Activated naive CD4-positive, alpha-beta T cell treated with anti-CD3 and anti-CD28 coated beads, Interleukin-2, amount 50 U/mL, for 24 hours (primary cell): ENCODE results near the gene PRMT9.

ENCODE experiments used
- H3K27ac Mint-ChIP-seq: one replicate; pipeline ENCODE4 v1.8.0; 2021; ENCODE audit warnings: mild to moderate bottlenecking, mixed read lengths
- H3K27me3 Mint-ChIP-seq: one replicate; pipeline ENCODE4 v1.8.0; 2021; ENCODE audit warnings: mixed read lengths
- H3K36me3 Mint-ChIP-seq: one replicate; pipeline ENCODE4 v1.8.0; 2021; ENCODE audit warnings: mixed read lengths
- H3K4me1 Mint-ChIP-seq: one replicate; pipeline ENCODE4 v1.8.0; 2021; ENCODE audit warnings: mixed read lengths
- H3K4me3 Mint-ChIP-seq: one replicate; pipeline ENCODE4 v1.8.0; 2021; ENCODE audit warnings: mild to moderate bottlenecking, mixed read lengths
- H3K9me3 Mint-ChIP-seq: one replicate; pipeline ENCODE4 v1.8.0; 2021; ENCODE audit warnings: mixed read lengths

PRMT9 gene

GRCh38 chr4:147683717-147684700 is at the start of gene PRMT9:
TSS of gene PRMT9 (minus strand) at chr4:147684163. CDS start at chr4:147683987, 176 bp downstream.
- peaks cover 5% of the 10 kb centered on the region for H3K36me3 Mint-ChIP-seq
- H3K9me3 Mint-ChIP-seq = no peaks in the 10 kb centered on the region
- H3K27ac Mint-ChIP-seq = peak within 1 kb of the TSS; percentile 96
- H3K4me3 Mint-ChIP-seq = peak within 1 kb of the TSS; percentile 91
- H3K4me1 Mint-ChIP-seq = peaks cover 39% of the 10 kb centered on the region
- peaks cover 2% of the 10 kb centered on the region for H3K27me3 Mint-ChIP-seq

- H3K27me3 Mint-ChIP-seq = peaks cover 7% of the 10 kb centered on the region
- H3K9me3 Mint-ChIP-seq = no peaks in the 10 kb centered on the region
- peak overlapping the region; percentile 90 for H3K4me3 Mint-ChIP-seq
- H3K4me1 Mint-ChIP-seq = peaks cover 23% of the 10 kb centered on the region
- no peaks in the 10 kb centered on the region for H3K36me3 Mint-ChIP-seq
- peak overlapping the region; percentile 84 for H3K27ac Mint-ChIP-seq
These were observed 48.7 kb upstream of the PRMT9 start for GRCh38 chr4:147732518-147733235.

- H3K9me3 Mint-ChIP-seq = no peaks in the 10 kb centered on the region
- H3K27me3 Mint-ChIP-seq = peaks cover 7% of the 10 kb centered on the region
These were observed 47.9 kb upstream of the PRMT9 start, which contains the start of gene ARHGAP10 for GRCh38 chr4:147731580-147732517. TSS of gene ARHGAP10 (plus strand) at chr4:147732088. CDS start at chr4:147732302, 214 bp downstream.

GRCh38 chr4:147730333-147730732 is 46.4 kb upstream of the PRMT9 start:
- Mint-ChIP-seq H3K4me3 (peak overlapping the region; percentile 11), H3K9me3 (no peaks in the 10 kb centered on the region), H3K27me3 (peaks cover 7% of the 10 kb centered on the region), H3K4me1 (peaks cover 23% of the 10 kb centered on the region), H3K27ac (no peak overlapping the region), H3K36me3 (no peaks in the 10 kb centered on the region)

More at GRCh38 chr4:147731580-147732517, 47.9 kb upstream of the PRMT9 start, which contains the start of gene ARHGAP10:
- Mint-ChIP-seq H3K4me1 (peaks cover 23% of the 10 kb centered on the region), H3K4me3 (peak within 1 kb of the TSS; percentile 90), H3K27ac (peak within 1 kb of the TSS; percentile 84), H3K36me3 (no peaks in the 10 kb centered on the region)

GRCh38 chr4:147727476-147728028 is 43.6 kb upstream of the PRMT9 start:
- Mint-ChIP-seq H3K4me1 (peaks cover 6% of the 10 kb centered on the region), H3K27me3 (no peaks in the 10 kb centered on the region), H3K4me3 (no peak overlapping the region), H3K36me3 (no peaks in the 10 kb centered on the region), H3K27ac (no peak overlapping the region), H3K9me3 (no peaks in the 10 kb centered on the region)

- Mint-ChIP-seq H3K4me3 (no peak overlapping the region), H3K9me3 (no peaks in the 10 kb centered on the region), H3K4me1 (no peaks in the 10 kb centered on the region), H3K36me3 (no peaks in the 10 kb centered on the region), H3K27me3 (no peaks in the 10 kb centered on the region), H3K27ac (no peak overlapping the region)
These were observed 41.7 kb upstream of the PRMT9 start for GRCh38 chr4:147725673-147726072.

GRCh38 chr4:147724468-147725201 is 40.7 kb upstream of the PRMT9 start:
- Mint-ChIP-seq H3K36me3 (no peaks in the 10 kb centered on the region), H3K4me1 (no peaks in the 10 kb centered on the region), H3K27me3 (no peaks in the 10 kb centered on the region), H3K27ac (no peak overlapping the region), H3K9me3 (no peaks in the 10 kb centered on the region), H3K4me3 (no peak overlapping the region)

- Mint-ChIP-seq H3K27me3 (no peaks in the 10 kb centered on the region), H3K4me3 (no peak overlapping the region), H3K9me3 (no peaks in the 10 kb centered on the region), H3K36me3 (no peaks in the 10 kb centered on the region), H3K27ac (no peak overlapping the region), H3K4me1 (no peaks in the 10 kb centered on the region)
These were observed 39.4 kb upstream of the PRMT9 start for GRCh38 chr4:147723326-147723725.

- H3K27ac Mint-ChIP-seq = no peak overlapping the region
- H3K9me3 Mint-ChIP-seq = no peaks in the 10 kb centered on the region
- H3K4me1 Mint-ChIP-seq = no peaks in the 10 kb centered on the region
- no peaks in the 10 kb centered on the region for H3K36me3 Mint-ChIP-seq
- H3K4me3 Mint-ChIP-seq = no peak overlapping the region
- peaks cover 3% of the 10 kb centered on the region for H3K27me3 Mint-ChIP-seq
These were observed 33.9 kb upstream of the PRMT9 start for GRCh38 chr4:147717878-147718277.

GRCh38 chr4:147714575-147715401 is 30.8 kb upstream of the PRMT9 start:
- Mint-ChIP-seq H3K4me1 (no peaks in the 10 kb centered on the region), H3K27me3 (peaks cover 3% of the 10 kb centered on the region), H3K27ac (no peak overlapping the region), H3K4me3 (no peak overlapping the region), H3K36me3 (no peaks in the 10 kb centered on the region), H3K9me3 (no peaks in the 10 kb centered on the region)

- no peaks in the 10 kb centered on the region for H3K4me1 Mint-ChIP-seq
- no peaks in the 10 kb centered on the region for H3K27me3 Mint-ChIP-seq
- no peaks in the 10 kb centered on the region for H3K9me3 Mint-ChIP-seq
- H3K36me3 Mint-ChIP-seq = no peaks in the 10 kb centered on the region
- no peak overlapping the region for H3K27ac Mint-ChIP-seq
- no peak overlapping the region for H3K4me3 Mint-ChIP-seq
These were observed 26.0 kb upstream of the PRMT9 start for GRCh38 chr4:147709999-147710398.

- Mint-ChIP-seq H3K27me3 (no peaks in the 10 kb centered on the region), H3K4me1 (no peaks in the 10 kb centered on the region), H3K36me3 (no peaks in the 10 kb centered on the region), H3K4me3 (no peak overlapping the region), H3K27ac (no peak overlapping the region), H3K9me3 (no peaks in the 10 kb centered on the region)
These were observed 24.1 kb upstream of the PRMT9 start for GRCh38 chr4:147707892-147708672.

GRCh38 chr4:147704846-147705245 is 20.9 kb upstream of the PRMT9 start:
- Mint-ChIP-seq H3K4me3 (no peak overlapping the region), H3K36me3 (no peaks in the 10 kb centered on the region), H3K9me3 (no peaks in the 10 kb centered on the region), H3K4me1 (no peaks in the 10 kb centered on the region), H3K27me3 (no peaks in the 10 kb centered on the region), H3K27ac (no peak overlapping the region)
